Activated CD8-positive, alpha-beta T cell treated with anti-CD3 and anti-CD28 coated beads for 36 hours (primary cell): ENCODE results near the gene RNF44. TPM values are rescaled to one million over a fixed set of nuclear protein-coding genes. Genes with fewer than 3 reads are reported as not detected.

Source experiments
- ATAC-seq: fragments of 200-7000 bp; cut with Tn5 transposase; one replicate; pipeline ENCODE4 v1.10.0; 2021; ENCODE audit warnings: mild to moderate bottlenecking, moderate library complexity
- CTCF ChIA-PET: fragments of 350-600 bp; sonication (Branson Sonifier 250); formaldehyde crosslinking; loops from one replicate; lab custom pipeline; 2021; ENCODE audit warnings: antibody characterized with exemption; lab: Charles Lee
- POLR2A ChIA-PET: fragments of 350-600 bp; sonication (Branson Sonifier 250); formaldehyde crosslinking; loops from one replicate; lab custom pipeline; 2021; ENCODE audit warnings: antibody characterized with exemption; lab: Charles Lee
- DNase-seq: peaks from one replicate; pipeline ENCODE4 v3.0.0-alpha.2; 2020
- H3K27ac Mint-ChIP-seq: one replicate; pipeline ENCODE4 v1.8.0; 2021; ENCODE audit warnings: mild to moderate bottlenecking, mixed read lengths
- H3K27me3 Mint-ChIP-seq: one replicate; pipeline ENCODE4 v1.8.0; 2021; ENCODE audit warnings: mixed read lengths
- H3K36me3 Mint-ChIP-seq: one replicate; pipeline ENCODE4 v1.8.0; 2021; ENCODE audit warnings: low read depth, mixed read lengths
- H3K4me1 Mint-ChIP-seq: one replicate; pipeline ENCODE4 v1.8.0; 2021; ENCODE audit warnings: low read depth, mixed read lengths
- H3K4me3 Mint-ChIP-seq: one replicate; pipeline ENCODE4 v1.8.0; 2021; ENCODE audit warnings: mild to moderate bottlenecking, moderate library complexity, mixed read lengths
- H3K9me3 Mint-ChIP-seq: one replicate; pipeline ENCODE4 v1.8.0; 2021; ENCODE audit warnings: mixed read lengths
- intact Hi-C: fragments of 100-400 bp; cut with micrococcal nuclease; formaldehyde crosslinking; loops from one replicate; pipeline ENCODE4 v1.10.0; 2022
- total RNA-seq, 2 experiments: library from RNA; stranded (reverse); gene quantifications; one replicate each; pipeline ENCODE4 v1.2.3, GENCODE V29; 2021
- TF ChIP-seq, protein P1 (sequence below): fragments of 200-600 bp; IDR thresholded peaks from one replicate; pipeline ENCODE4 v1.8.0; 2022; ENCODE audit warnings: antibody characterized with exemption, mild to moderate bottlenecking

RNF44 gene
- total RNA-seq, 2 experiments from 2014 or later, result 55.3 to 62.7 TPM

DNA sequence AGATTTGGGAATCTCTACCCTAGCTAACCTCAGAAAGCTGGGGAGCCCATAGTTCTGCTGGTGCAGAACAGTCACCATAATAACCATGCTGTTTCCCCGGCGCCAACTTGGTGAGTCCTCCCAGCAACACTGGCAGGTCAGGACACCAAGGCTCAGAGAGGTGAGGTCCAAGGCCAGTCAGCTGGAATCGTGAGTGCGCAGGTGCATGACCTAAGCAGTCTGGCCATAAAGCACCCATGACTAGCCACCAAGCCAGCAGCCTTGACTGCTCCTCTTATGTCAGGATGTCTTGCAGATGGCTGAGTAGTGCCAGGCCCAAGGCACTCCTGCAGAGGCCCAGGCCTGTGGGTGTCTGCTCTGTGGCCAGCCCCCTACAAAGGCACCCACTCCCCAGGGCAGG is 2.6 kb downstream of the RNF44 start:
- ChIA-PET CTCF (interaction anchor here (1.1 to 1.6 kb wide), 4 partner anchors 62 to 118 kb away, joined by 3 to 9 read pairs (median 4); partner anchors contain the start of genes CLTB and FAF2), POLR2A (interaction anchor here (0.9 to 6.4 kb wide), 8 partner anchors 8 to 173 kb away, joined by 3 to 51 read pairs (median 8); partner anchors contain the start of genes CLTB, FAF2 and KIAA1191)
- ATAC-seq (no peak), DNase-seq (no peak)
- peaks cover 35% of the 10 kb centered on the region for H3K36me3 Mint-ChIP-seq
- no peaks in the 10 kb centered on the region for H3K27me3 Mint-ChIP-seq
- intact Hi-C loops, result no loop called here
- peak overlapping the region; percentile 86 for H3K4me3 Mint-ChIP-seq
- peaks cover 54% of the 10 kb centered on the region for H3K4me1 Mint-ChIP-seq
- H3K9me3 Mint-ChIP-seq, result no peaks in the 10 kb centered on the region
- TF ChIP-seq, protein P1, sequence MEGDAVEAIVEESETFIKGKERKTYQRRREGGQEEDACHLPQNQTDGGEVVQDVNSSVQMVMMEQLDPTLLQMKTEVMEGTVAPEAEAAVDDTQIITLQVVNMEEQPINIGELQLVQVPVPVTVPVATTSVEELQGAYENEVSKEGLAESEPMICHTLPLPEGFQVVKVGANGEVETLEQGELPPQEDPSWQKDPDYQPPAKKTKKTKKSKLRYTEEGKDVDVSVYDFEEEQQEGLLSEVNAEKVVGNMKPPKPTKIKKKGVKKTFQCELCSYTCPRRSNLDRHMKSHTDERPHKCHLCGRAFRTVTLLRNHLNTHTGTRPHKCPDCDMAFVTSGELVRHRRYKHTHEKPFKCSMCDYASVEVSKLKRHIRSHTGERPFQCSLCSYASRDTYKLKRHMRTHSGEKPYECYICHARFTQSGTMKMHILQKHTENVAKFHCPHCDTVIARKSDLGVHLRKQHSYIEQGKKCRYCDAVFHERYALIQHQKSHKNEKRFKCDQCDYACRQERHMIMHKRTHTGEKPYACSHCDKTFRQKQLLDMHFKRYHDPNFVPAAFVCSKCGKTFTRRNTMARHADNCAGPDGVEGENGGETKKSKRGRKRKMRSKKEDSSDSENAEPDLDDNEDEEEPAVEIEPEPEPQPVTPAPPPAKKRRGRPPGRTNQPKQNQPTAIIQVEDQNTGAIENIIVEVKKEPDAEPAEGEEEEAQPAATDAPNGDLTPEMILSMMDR, result no peak
- H3K27ac Mint-ChIP-seq, result peak overlapping the region; percentile 98

DNA sequence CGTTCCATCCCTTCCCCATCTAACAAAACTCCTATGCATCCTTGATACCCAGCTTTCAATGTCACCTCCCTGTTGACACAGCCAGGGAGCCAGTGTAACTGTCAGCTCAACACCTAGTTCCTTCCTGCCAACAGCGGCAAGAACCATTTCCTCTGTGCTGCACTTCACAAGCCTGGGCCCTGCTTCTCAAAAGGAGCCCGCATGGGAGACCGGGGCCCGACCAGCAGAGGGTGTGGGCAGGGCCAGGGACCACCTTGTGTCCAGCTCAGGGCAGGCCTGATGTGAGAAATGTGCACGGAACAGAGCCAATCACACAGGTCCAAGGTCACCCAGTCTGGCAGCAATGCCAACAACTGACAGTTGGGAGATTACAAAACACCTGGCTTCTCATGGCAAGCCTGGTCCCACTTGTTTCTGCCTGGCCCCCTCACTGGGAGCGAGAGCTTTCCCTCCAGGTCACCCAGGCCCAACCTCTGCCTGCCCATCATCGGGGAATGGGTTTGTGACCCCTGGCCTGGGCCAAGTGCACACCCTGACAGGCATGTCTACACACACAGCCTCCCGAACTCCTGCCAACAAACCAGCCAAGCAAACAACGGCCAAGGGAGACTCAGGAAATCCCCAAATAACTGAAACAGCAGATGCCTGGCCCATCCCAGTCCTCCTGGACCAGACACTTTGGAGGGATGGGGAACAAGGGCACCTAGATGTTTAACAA is 3.1 kb downstream of the RNF44 start:
- DNase-seq, result peak; percentile 66
- CTCF ChIA-PET, result interaction anchor here (1.1 to 3.8 kb wide), 7 partner anchors 9 to 127 kb away, joined by 3 to 26 read pairs (median 5); partner anchors contain the start of genes CLTB and FAF2
- intact Hi-C loops, result no loop called here
- TF ChIP-seq, protein P1, result no peak
- POLR2A ChIA-PET, result interaction anchor here (0.8 to 6.4 kb wide), 6 partner anchors 8 to 118 kb away, joined by 3 to 51 read pairs (median 12); partner anchors contain the start of genes CLTB and FAF2
- ATAC-seq, result no peak
- peaks cover 52% of the 10 kb centered on the region for H3K4me1 Mint-ChIP-seq
- no peaks in the 10 kb centered on the region for H3K27me3 Mint-ChIP-seq
- peak overlapping the region; percentile 98 for H3K27ac Mint-ChIP-seq
- peak overlapping the region; percentile 86 for H3K4me3 Mint-ChIP-seq
- peaks cover 39% of the 10 kb centered on the region for H3K36me3 Mint-ChIP-seq
- H3K9me3 Mint-ChIP-seq, result no peaks in the 10 kb centered on the region

DNA sequence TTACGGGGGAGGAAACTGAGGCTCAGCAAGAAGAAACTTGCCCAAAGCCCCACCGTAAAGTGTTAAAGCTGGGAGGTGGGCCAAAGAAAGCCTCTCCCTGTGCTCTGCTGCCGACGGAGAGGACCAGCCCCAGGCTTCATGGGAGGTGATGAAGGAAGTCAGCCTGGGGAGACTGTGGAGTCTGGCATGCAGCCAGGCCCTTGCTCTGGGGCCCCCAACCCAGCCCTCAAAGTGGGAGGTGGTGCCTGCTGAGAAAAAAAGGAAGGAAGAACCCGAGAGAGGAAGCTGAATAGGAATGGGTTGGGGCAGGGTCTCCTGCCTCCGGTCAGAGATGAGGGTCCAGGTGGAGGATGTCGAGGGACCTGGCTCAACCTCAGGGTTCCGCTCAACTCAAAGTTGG is 3.8 kb downstream of the RNF44 start:
- POLR2A ChIA-PET, result interaction anchor here (0.8 to 6.4 kb wide), 4 partner anchors 9 to 117 kb away, joined by 3 to 51 read pairs (median 12); partner anchors contain the start of genes CLTB and FAF2
- Mint-ChIP-seq H3K4me3 (peak overlapping the region; percentile 86), H3K36me3 (peaks cover 43% of the 10 kb centered on the region), H3K9me3 (no peaks in the 10 kb centered on the region), H3K4me1 (peaks cover 47% of the 10 kb centered on the region), H3K27me3 (no peaks in the 10 kb centered on the region), H3K27ac (peak overlapping the region; percentile 98)
- ATAC-seq (no peak), DNase-seq (no peak)
- CTCF ChIA-PET, result interaction anchor here (1.1 to 3.8 kb wide), 7 partner anchors 10 to 128 kb away, joined by 3 to 26 read pairs (median 5); partner anchors contain the start of genes CLTB and FAF2
- intact Hi-C loops, result no loop called here
- TF ChIP-seq, protein P1, result no peak

DNA sequence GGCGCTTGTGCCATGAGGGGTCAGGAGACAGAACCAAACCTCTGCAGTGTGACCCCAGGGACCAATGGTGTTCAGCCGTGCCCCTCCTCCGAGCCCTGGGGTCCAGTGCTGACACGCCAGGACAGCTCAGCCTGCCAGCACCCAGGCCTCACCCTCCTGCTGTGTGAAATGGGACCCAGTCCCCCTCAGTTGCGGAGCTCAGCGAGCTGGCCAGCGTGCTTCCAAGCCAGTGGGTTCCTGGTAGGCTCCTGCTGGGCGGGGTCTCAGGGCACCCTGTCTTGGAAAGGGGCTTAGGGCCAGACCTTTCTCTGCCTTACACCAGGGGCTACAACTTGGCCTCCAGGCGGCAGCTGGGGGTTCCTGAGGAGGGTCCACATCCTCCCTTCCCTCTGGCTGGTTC is 4.4 kb downstream of the RNF44 start:
- H3K9me3 Mint-ChIP-seq, result no peaks in the 10 kb centered on the region
- CTCF ChIA-PET, result interaction anchor here (1.2 to 3.8 kb wide), 5 partner anchors 9 to 128 kb away, joined by 4 to 26 read pairs (median 5); partner anchors contain the start of gene FAF2
- H3K4me3 Mint-ChIP-seq, result peak overlapping the region; percentile 86
- ATAC-seq (no peak), DNase-seq (no peak)
- POLR2A ChIA-PET, result interaction anchor here (4.5 to 6.4 kb wide), 2 partner anchors 9 to 117 kb away, joined by 21 to 51 read pairs; partner anchors contain the start of gene CLTB
- peaks cover 48% of the 10 kb centered on the region for H3K4me1 Mint-ChIP-seq
- intact Hi-C loops, result no loop called here
- peaks cover 48% of the 10 kb centered on the region for H3K36me3 Mint-ChIP-seq
- H3K27me3 Mint-ChIP-seq, result no peaks in the 10 kb centered on the region
- TF ChIP-seq, protein P1, result no peak
- H3K27ac Mint-ChIP-seq, result peak overlapping the region; percentile 98
